ENCODE measurements around the gene FLOT1.

- TF ChIP-seq POLR2A (IDR thresholded peaks at IDR 0.05; ENCODE audit: low read depth, low read length) (no peak), CTCF (IDR thresholded peaks at IDR 0.05; ENCODE audit: extremely low read depth in 1 of 2, insufficient read depth in 1 of 2, low read depth in 1 of 2, low read length in 2 of 2) (no peak), MYC (IDR thresholded peaks at IDR 0.05; ENCODE audit: low read depth, low read length) (no peak), EZH2 (IDR thresholded peaks at IDR 0.05; ENCODE audit: borderline replicate concordance, low read depth, low read length, severe bottlenecking) (no peak)
Observed at GRCh38 chr6:30691208-30691847, 51.2 kb downstream of the FLOT1 start.
